NCI-H345 treated with DMSO at 0.1 percent for 48 hours (cell line): ENCODE measurements around the gene SPRED1.

ENCODE experiments used
- DNase-seq: peaks from one replicate; lab custom pipeline; 2025; ENCODE audit not compliant: unreplicated experiment; lab: John Stamatoyannopoulos, UW

Gene SPRED1

GRCh38 chr15:38344351-38344750, 91.7 kb downstream of the SPRED1 start:
- no peak for DNase-seq

GRCh38 chr15:38349251-38349650, 96.6 kb downstream of the SPRED1 start:
- no peak for DNase-seq

GRCh38 chr15:38351466-38351865, 98.8 kb downstream of the SPRED1 start:
- DNase-seq = no peak

- peak; percentile 1 for DNase-seq
Measured at GRCh38 chr15:38354315-38354929, 101.8 kb downstream of the SPRED1 start.

GRCh38 chr15:38362355-38362754, 109.7 kb downstream of the SPRED1 start:
- no peak for DNase-seq

GRCh38 chr15:38367476-38367875, 114.8 kb downstream of the SPRED1 start:
- DNase-seq = no peak

GRCh38 chr15:38369936-38370478, 117.4 kb downstream of the SPRED1 start:
- DNase-seq = no peak

GRCh38 chr15:38373016-38373415, 120.4 kb downstream of the SPRED1 start:
- DNase-seq = no peak

GRCh38 chr15:38374029-38374428, 121.4 kb downstream of the SPRED1 start:
- DNase-seq = no peak

- DNase-seq = no peak
Measured at GRCh38 chr15:38374556-38374955, 121.9 kb downstream of the SPRED1 start.

- DNase-seq = no peak
Measured at GRCh38 chr15:38376081-38376480, 123.4 kb downstream of the SPRED1 start.

- DNase-seq = no peak
Measured at GRCh38 chr15:38377636-38378035, 125.0 kb downstream of the SPRED1 start.

- DNase-seq = no peak
Measured at GRCh38 chr15:38378161-38378560, 125.5 kb downstream of the SPRED1 start.

- DNase-seq = no peak
Measured at GRCh38 chr15:38389924-38390542, 137.4 kb downstream of the SPRED1 start.

GRCh38 chr15:38391191-38391590, 138.6 kb downstream of the SPRED1 start:
- DNase-seq = no peak

GRCh38 chr15:38398134-38398533, 145.5 kb downstream of the SPRED1 start:
- no peak for DNase-seq

- no peak for DNase-seq
Measured at GRCh38 chr15:38401106-38401505, 148.5 kb downstream of the SPRED1 start.

- DNase-seq = no peak
Measured at GRCh38 chr15:38401701-38402100, 149.1 kb downstream of the SPRED1 start.

- no peak for DNase-seq
Measured at GRCh38 chr15:38406436-38406835, 153.8 kb downstream of the SPRED1 start.
